ENCODE results near the gene APBB2. TPM values are rescaled to one million over a fixed set of nuclear protein-coding genes. Genes with fewer than 3 reads are reported as not detected.

APBB2 gene
- total RNA-seq, 1 experiment from 2014 or later: 17.7 TPM

DNA sequence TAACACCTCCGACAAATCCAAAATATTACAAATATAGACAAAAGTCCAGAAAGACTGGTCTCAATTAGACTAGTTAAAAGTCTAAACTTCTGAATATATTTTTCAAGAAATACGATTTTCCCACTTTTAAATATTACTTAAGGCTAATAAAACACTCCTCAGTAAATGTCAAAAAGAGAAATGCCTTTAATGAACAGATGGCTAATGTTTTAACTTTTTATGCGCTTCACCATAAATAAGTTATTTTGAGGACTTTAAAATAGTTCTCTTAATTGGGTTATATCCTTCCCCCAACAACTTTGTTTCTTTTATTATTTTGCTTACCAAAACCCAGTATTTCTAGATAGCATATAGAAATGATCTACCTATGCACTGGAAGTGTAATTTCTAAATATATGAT is 201.4 kb downstream of the APBB2 start:
- BruUV-seq (replicated peaks): no TSS peak
- no peaks in the 10 kb centered on the region for H3K9me3 Mint-ChIP-seq (ENCODE audit: low read depth, unreplicated experiment)
- no peaks in the 10 kb centered on the region for H3K36me3 Mint-ChIP-seq (ENCODE audit: insufficient read depth, unreplicated experiment)
- TF ChIP-seq, protein P1, sequence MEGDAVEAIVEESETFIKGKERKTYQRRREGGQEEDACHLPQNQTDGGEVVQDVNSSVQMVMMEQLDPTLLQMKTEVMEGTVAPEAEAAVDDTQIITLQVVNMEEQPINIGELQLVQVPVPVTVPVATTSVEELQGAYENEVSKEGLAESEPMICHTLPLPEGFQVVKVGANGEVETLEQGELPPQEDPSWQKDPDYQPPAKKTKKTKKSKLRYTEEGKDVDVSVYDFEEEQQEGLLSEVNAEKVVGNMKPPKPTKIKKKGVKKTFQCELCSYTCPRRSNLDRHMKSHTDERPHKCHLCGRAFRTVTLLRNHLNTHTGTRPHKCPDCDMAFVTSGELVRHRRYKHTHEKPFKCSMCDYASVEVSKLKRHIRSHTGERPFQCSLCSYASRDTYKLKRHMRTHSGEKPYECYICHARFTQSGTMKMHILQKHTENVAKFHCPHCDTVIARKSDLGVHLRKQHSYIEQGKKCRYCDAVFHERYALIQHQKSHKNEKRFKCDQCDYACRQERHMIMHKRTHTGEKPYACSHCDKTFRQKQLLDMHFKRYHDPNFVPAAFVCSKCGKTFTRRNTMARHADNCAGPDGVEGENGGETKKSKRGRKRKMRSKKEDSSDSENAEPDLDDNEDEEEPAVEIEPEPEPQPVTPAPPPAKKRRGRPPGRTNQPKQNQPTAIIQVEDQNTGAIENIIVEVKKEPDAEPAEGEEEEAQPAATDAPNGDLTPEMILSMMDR (IDR thresholded peaks at IDR 0.05; ENCODE audit: unreplicated experiment): no peak
- intact Hi-C loops (cut with micrococcal nuclease; ENCODE audit: unreplicated experiment): no loop called here
- H3K27ac Mint-ChIP-seq (ENCODE audit: unreplicated experiment): no peak overlapping the region
- CTCF ChIA-PET: no interaction called here
- no peaks in the 10 kb centered on the region for H3K4me1 Mint-ChIP-seq (ENCODE audit: low read depth, unreplicated experiment)
- no peaks in the 10 kb centered on the region for H3K27me3 Mint-ChIP-seq (ENCODE audit: unreplicated experiment)
- no peak for DNase-seq
- no peak overlapping the region for H3K4me3 Mint-ChIP-seq (ENCODE audit: low read depth, unreplicated experiment)

DNA sequence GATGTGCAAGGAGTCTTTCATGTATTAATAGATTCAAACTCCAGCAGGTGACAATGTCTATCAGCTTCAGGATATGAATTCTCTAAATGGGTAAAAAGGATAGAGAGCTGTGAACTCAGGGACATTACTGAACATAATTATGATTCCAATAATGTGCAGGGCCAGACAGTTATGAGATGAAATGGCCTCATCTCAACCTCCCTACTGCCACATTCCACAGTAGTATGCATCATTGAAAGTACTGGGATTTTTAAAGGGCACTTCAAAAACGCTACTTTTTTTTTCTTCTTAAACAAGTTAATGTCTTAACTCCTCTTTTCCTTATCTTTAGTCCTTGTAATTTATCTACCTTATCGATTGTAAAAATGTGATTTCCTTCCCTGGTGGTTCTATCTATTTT is 202.0 kb downstream of the APBB2 start:
- H3K36me3 Mint-ChIP-seq (ENCODE audit: insufficient read depth, unreplicated experiment): no peaks in the 10 kb centered on the region
- intact Hi-C loops (cut with micrococcal nuclease; ENCODE audit: unreplicated experiment): no loop called here
- CTCF ChIA-PET: no interaction called here
- H3K4me3 Mint-ChIP-seq (ENCODE audit: low read depth, unreplicated experiment): no peak overlapping the region
- TF ChIP-seq, protein P1 (IDR thresholded peaks at IDR 0.05; ENCODE audit: unreplicated experiment): no peak
- BruUV-seq (replicated peaks): no TSS peak
- DNase-seq: no peak
- no peaks in the 10 kb centered on the region for H3K4me1 Mint-ChIP-seq (ENCODE audit: low read depth, unreplicated experiment)
- H3K27ac Mint-ChIP-seq (ENCODE audit: unreplicated experiment): no peak overlapping the region
- no peaks in the 10 kb centered on the region for H3K9me3 Mint-ChIP-seq (ENCODE audit: low read depth, unreplicated experiment)
- H3K27me3 Mint-ChIP-seq (ENCODE audit: unreplicated experiment): no peaks in the 10 kb centered on the region

DNA sequence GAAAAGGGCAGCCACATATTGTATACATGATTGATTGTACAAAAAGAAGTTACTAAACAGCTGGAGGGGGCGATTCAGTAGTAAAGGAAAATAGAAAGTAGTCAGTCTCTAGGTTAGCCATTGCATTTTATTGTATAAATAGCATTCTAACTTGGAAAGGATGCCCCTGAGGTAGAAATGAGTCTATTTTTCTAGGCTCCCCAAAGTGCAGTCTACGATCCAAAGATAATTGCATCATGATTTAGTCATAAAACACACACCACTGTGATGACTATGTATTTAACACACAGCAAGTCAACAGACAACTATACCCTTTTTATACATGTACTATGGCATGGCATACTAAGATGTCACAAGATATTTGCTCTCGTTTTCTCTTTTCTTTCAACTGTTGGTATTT is 204.9 kb downstream of the APBB2 start:
- no peak for DNase-seq
- intact Hi-C loops (cut with micrococcal nuclease; ENCODE audit: unreplicated experiment): loop anchor here (2.0 kb wide), 1 partner anchor 65 kb away; no protein-coding TSS in a partner anchor
- CTCF ChIA-PET: no interaction called here
- no peak overlapping the region for H3K27ac Mint-ChIP-seq (ENCODE audit: unreplicated experiment)
- H3K27me3 Mint-ChIP-seq (ENCODE audit: unreplicated experiment): no peaks in the 10 kb centered on the region
- H3K4me3 Mint-ChIP-seq (ENCODE audit: low read depth, unreplicated experiment): no peak overlapping the region
- no peaks in the 10 kb centered on the region for H3K36me3 Mint-ChIP-seq (ENCODE audit: insufficient read depth, unreplicated experiment)
- TF ChIP-seq, protein P1 (IDR thresholded peaks at IDR 0.05; ENCODE audit: unreplicated experiment): no peak
- no peaks in the 10 kb centered on the region for H3K9me3 Mint-ChIP-seq (ENCODE audit: low read depth, unreplicated experiment)
- no TSS peak for BruUV-seq (replicated peaks)
- no peaks in the 10 kb centered on the region for H3K4me1 Mint-ChIP-seq (ENCODE audit: low read depth, unreplicated experiment)

DNA sequence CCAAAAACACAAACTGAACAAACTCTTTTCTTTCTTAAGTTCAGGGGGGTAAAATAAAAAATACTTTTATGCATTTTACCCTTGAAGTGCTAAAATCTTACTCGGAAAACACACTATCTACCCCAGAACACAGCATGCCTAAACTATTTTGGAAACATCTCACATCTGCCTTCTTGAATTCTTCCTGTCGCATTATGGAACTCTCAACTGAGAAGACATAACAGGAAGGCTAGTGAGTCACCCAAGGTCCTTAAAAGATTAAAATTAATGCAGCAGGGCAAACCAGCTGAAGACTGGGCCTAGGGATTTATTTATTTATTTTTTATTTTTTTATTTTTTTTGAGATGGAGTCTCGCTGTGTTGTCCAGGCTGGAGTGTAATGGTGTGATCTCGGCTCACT is 208.2 kb downstream of the APBB2 start:
- Mint-ChIP-seq H3K9me3 (ENCODE audit: low read depth, unreplicated experiment) (no peaks in the 10 kb centered on the region), H3K36me3 (ENCODE audit: insufficient read depth, unreplicated experiment) (no peaks in the 10 kb centered on the region), H3K27me3 (ENCODE audit: unreplicated experiment) (no peaks in the 10 kb centered on the region), H3K27ac (ENCODE audit: unreplicated experiment) (no peak overlapping the region), H3K4me1 (ENCODE audit: low read depth, unreplicated experiment) (no peaks in the 10 kb centered on the region), H3K4me3 (ENCODE audit: low read depth, unreplicated experiment) (no peak overlapping the region)
- CTCF ChIA-PET: no interaction called here
- TF ChIP-seq, protein P1 (IDR thresholded peaks at IDR 0.05; ENCODE audit: unreplicated experiment): no peak
- no peak for DNase-seq
- BruUV-seq (replicated peaks): no TSS peak
- intact Hi-C loops (cut with micrococcal nuclease; ENCODE audit: unreplicated experiment): no loop called here
